WTC11 (cell line): ENCODE data around the gene CLEC18A. TPM values are rescaled to one million over a fixed set of nuclear protein-coding genes. Genes with fewer than 3 reads are reported as not detected.

Experiments
- ATAC-seq: fragments of 200-7000 bp; cut with Tn5 transposase; 2 replicates; pipeline ENCODE4 v1.10.0; 2021; ENCODE audit warnings: mild to moderate bottlenecking, moderate library complexity
- CTCF ChIA-PET: fragments of 300-600 bp; sonication (Branson Sonifier 250); formaldehyde crosslinking; loops from one replicate; lab custom pipeline; 2021; ENCODE audit warnings: antibody characterized with exemption; lab: Charles Lee
- POLR2A ChIA-PET: fragments of 350-600 bp; sonication (Branson Sonifier 250); formaldehyde crosslinking; loops from one replicate; lab custom pipeline; 2021; ENCODE audit warnings: antibody characterized with exemption; lab: Charles Lee
- DNase-seq: peaks from one replicate; pipeline ENCODE4 v3.0.0; 2021; ENCODE audit warnings: low spot score
- H3K27ac Mint-ChIP-seq: 2 replicates; pipeline ENCODE4 v1.8.0; 2021; ENCODE audit warnings: mixed read lengths
- H3K27me3 Mint-ChIP-seq: 2 replicates; pipeline ENCODE4 v1.8.0; 2021; ENCODE audit warnings: low read depth, mild to moderate bottlenecking, moderate library complexity, mixed read lengths
- H3K36me3 Mint-ChIP-seq: 2 replicates; pipeline ENCODE4 v1.8.0; 2021; ENCODE audit warnings: mixed read lengths
- H3K4me1 Mint-ChIP-seq: 2 replicates; pipeline ENCODE4 v1.8.0; 2022; ENCODE audit warnings: mixed read lengths
- H3K4me3 Mint-ChIP-seq: 2 replicates; pipeline ENCODE4 v1.8.0; 2021; ENCODE audit warnings: mild to moderate bottlenecking, moderate library complexity, mixed read lengths
- H3K9me3 Mint-ChIP-seq: 2 replicates; pipeline ENCODE4 v1.8.0; 2021; ENCODE audit warnings: mixed read lengths
- ATF6 ChIP-seq: sonication (generic); formaldehyde crosslinking; IDR thresholded peaks from 2 replicates; pipeline ENCODE4 v1.8.1; 2023; ENCODE audit warnings: mild to moderate bottlenecking, missing genetic modification reagents
- CREM ChIP-seq: sonication (generic); formaldehyde crosslinking; IDR thresholded peaks from 2 replicates; pipeline ENCODE4 v1.8.1; 2022; ENCODE audit warnings: mild to moderate bottlenecking, missing genetic modification reagents, moderate library complexity
- E2F5 ChIP-seq: sonication (generic); formaldehyde crosslinking; IDR thresholded peaks from 2 replicates; pipeline ENCODE4 v1.8.1; 2022; ENCODE audit warnings: mild to moderate bottlenecking, moderate library complexity, missing genetic modification reagents
- ESRRA ChIP-seq: sonication (generic); formaldehyde crosslinking; IDR thresholded peaks from 2 replicates; pipeline ENCODE4 v1.8.1; 2022; ENCODE audit warnings: mild to moderate bottlenecking, missing genetic modification reagents, borderline replicate concordance
- GABPB1 ChIP-seq: sonication (generic); formaldehyde crosslinking; IDR thresholded peaks from 2 replicates; pipeline ENCODE4 v1.8.1; 2023; ENCODE audit warnings: mild to moderate bottlenecking, missing genetic modification reagents
- GRHL2 ChIP-seq: fragments of 250-450 bp; sonication (Bioruptor Pico); IDR thresholded peaks from 2 replicates; pipeline ENCODE4 v1.8.0; 2022; ENCODE audit warnings: mild to moderate bottlenecking, moderate library complexity; ENCODE audit not compliant: insufficient replicate concordance, severe bottlenecking
- MYBL2 ChIP-seq: sonication (generic); formaldehyde crosslinking; IDR thresholded peaks from 2 replicates; pipeline ENCODE4 v1.8.1; 2023; ENCODE audit warnings: mild to moderate bottlenecking, moderate library complexity, missing genetic modification reagents
- NFYB ChIP-seq: sonication (generic); formaldehyde crosslinking; conservative IDR thresholded peaks from 2 replicates; pipeline ENCODE4 v1.8.0; 2022; ENCODE audit warnings: low read depth, missing genetic modification reagents
- NR3C1 ChIP-seq: sonication (generic); formaldehyde crosslinking; conservative IDR thresholded peaks from 2 replicates; pipeline ENCODE4 v1.8.1; 2023; ENCODE audit warnings: low read depth, mild to moderate bottlenecking, missing genetic modification reagents
- PRRX2 ChIP-seq: fragments of 250-450 bp; sonication (Bioruptor Pico); IDR thresholded peaks from 2 replicates; pipeline ENCODE4 v1.8.0; 2021; ENCODE audit warnings: mild to moderate bottlenecking
- RORB ChIP-seq: fragments of 250-450 bp; sonication (Bioruptor Pico); IDR thresholded peaks from 2 replicates; pipeline ENCODE4 v1.9.0; 2021; ENCODE audit warnings: mild to moderate bottlenecking
- SMAD4 ChIP-seq: sonication (generic); formaldehyde crosslinking; IDR thresholded peaks from 2 replicates; pipeline ENCODE4 v1.8.0; 2022; ENCODE audit warnings: mild to moderate bottlenecking, missing genetic modification reagents
- TCF7 ChIP-seq: sonication (generic); formaldehyde crosslinking; IDR thresholded peaks from 2 replicates; pipeline ENCODE4 v1.8.0; 2022; ENCODE audit warnings: mild to moderate bottlenecking, low read depth, missing genetic modification reagents, moderate library complexity
- TEAD4 ChIP-seq: sonication (generic); formaldehyde crosslinking; IDR thresholded peaks from 2 replicates; pipeline ENCODE4 v1.8.0; 2022; ENCODE audit warnings: mild to moderate bottlenecking, missing genetic modification reagents
- ZBTB43 ChIP-seq: sonication (generic); formaldehyde crosslinking; IDR thresholded peaks from 2 replicates; pipeline ENCODE4 v1.8.1; 2023; ENCODE audit warnings: mild to moderate bottlenecking, missing genetic modification reagents
- ZNF121 ChIP-seq: sonication (generic); formaldehyde crosslinking; IDR thresholded peaks from 2 replicates; pipeline ENCODE4 v1.8.0; 2023; ENCODE audit warnings: missing genetic modification reagents
- ZNF138 ChIP-seq: sonication (generic); formaldehyde crosslinking; conservative IDR thresholded peaks from 2 replicates; pipeline ENCODE4 v1.8.1; 2022; ENCODE audit warnings: mild to moderate bottlenecking, moderate library complexity, missing genetic modification reagents
- ZNF281 ChIP-seq: sonication (generic); formaldehyde crosslinking; IDR thresholded peaks from 2 replicates; pipeline ENCODE4 v1.8.0; 2023; ENCODE audit warnings: mild to moderate bottlenecking, missing genetic modification reagents
- ZNF512 ChIP-seq: sonication (generic); formaldehyde crosslinking; IDR thresholded peaks from 2 replicates; pipeline ENCODE4 v1.8.1; 2022; ENCODE audit warnings: missing genetic modification reagents, borderline replicate concordance
- ZSCAN18 ChIP-seq: fragments of 250-450 bp; sonication (Bioruptor Pico); IDR thresholded peaks from 2 replicates; pipeline ENCODE4 v2.1.2; 2022; ENCODE audit warnings: mild to moderate bottlenecking, moderate library complexity
- total RNA-seq: library from RNA; stranded (reverse); gene quantifications from 3 replicates; pipeline ENCODE4 v1.2.3, GENCODE V29; 2021

CLEC18A gene
- total RNA-seq, 1 experiment from 2014 or later, result 0.26 TPM

- Mint-ChIP-seq H3K4me1 (peaks cover 6% of the 10 kb centered on the region; the same call in 1 of the 2 replicates), H3K27me3 (no peaks in the 10 kb centered on the region), H3K4me3 (no peak overlapping the region), H3K27ac (no peak overlapping the region), H3K36me3 (peaks cover 33% of the 10 kb centered on the region), H3K9me3 (no peaks in the 10 kb centered on the region)
- no peak for TF ChIP-seq ZSCAN18
- TF ChIP-seq ZNF138 (CRISPR knock-in tag), result no peak
- no peak for TF ChIP-seq GABPB1 (CRISPR knock-in tag)
- no peak for TF ChIP-seq GRHL2 (CRISPR knock-in tag)
- no peak for TF ChIP-seq E2F5 (CRISPR knock-in tag)
- no peak for TF ChIP-seq SMAD4 (CRISPR knock-in tag)
- TF ChIP-seq TEAD4 (CRISPR knock-in tag), result no peak
- no peak for TF ChIP-seq NFYB (CRISPR knock-in tag)
- TF ChIP-seq MYBL2 (CRISPR knock-in tag), result no peak
- no peak for TF ChIP-seq ZBTB43
- TF ChIP-seq NR3C1 (CRISPR knock-in tag), result no peak
- no peak for TF ChIP-seq ZNF512 (CRISPR knock-in tag)
- no peak for TF ChIP-seq ESRRA (CRISPR knock-in tag)
- no peak for TF ChIP-seq ZNF281 (CRISPR knock-in tag)
- no peak for TF ChIP-seq ATF6 (CRISPR knock-in tag)
- TF ChIP-seq RORB, result no peak
- TF ChIP-seq ZNF121, result no peak
- no peak for TF ChIP-seq TCF7 (CRISPR knock-in tag)
- no peak for TF ChIP-seq CREM
- TF ChIP-seq PRRX2, result no peak
- POLR2A ChIA-PET, result no interaction called here
- ATAC-seq, result no peak
- CTCF ChIA-PET, result interaction anchor here (1.1 kb wide), 1 partner anchor 41 kb away, joined by 3 read pairs; no protein-coding TSS in a partner anchor
- no peak for DNase-seq
Measured at GRCh38 chr16:69935278-69935711, 15.8 kb upstream of the CLEC18A start.
